Stimulated activated CD4-positive, alpha-beta T cell treated with anti-CD3 and anti-CD28 coated beads, TNF-alpha, amount 100 ng/mL, for 1 hour (primary cell): ENCODE measurements around the gene TP63.

Experiments
- DNase-seq, 3 donors: peaks; one replicate each; pipeline ENCODE4 v3.0.0-alpha.2; 2020; ENCODE audit warnings: low read depth in 3 of 3, low spot score in 1 of 3

TP63 gene

DNA sequence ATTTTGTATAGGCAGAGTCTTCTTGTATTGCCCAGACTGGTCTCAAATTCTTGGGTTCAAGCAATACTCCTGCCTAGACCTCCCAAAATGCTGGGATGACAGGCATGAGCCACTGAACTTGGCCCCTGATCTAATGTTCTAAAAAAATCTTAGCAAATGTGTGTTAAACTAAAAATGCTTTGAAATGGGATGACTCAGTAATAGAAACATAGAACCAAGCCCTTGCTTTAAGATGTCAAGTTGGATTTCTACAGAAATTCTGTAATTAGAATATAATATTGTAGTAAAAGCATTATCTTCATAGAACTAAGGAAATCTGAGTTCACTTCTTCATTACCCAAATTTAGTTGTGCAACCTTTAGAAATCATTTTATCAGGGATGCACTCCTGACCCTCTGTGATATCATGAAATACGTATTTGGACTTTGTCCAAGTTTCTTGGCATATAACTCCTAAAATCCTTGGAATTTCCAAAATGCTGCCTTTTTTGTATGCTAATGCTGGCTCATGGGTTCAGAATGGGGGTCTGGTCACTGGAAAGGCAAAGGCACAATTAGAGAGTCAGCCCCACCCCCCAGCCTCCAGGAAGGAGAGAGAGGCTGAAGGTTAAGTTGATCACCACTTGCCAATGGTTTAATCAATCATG, 217.3 kb downstream of the TP63 start:
- no peak for DNase-seq

GRCh38 chr3:189849262-189849661, 218.1 kb downstream of the TP63 start:
- DNase-seq = no peak

- DNase-seq = no peak
These were observed 220.5 kb downstream of the TP63 start for GRCh38 chr3:189851682-189852081.

DNA sequence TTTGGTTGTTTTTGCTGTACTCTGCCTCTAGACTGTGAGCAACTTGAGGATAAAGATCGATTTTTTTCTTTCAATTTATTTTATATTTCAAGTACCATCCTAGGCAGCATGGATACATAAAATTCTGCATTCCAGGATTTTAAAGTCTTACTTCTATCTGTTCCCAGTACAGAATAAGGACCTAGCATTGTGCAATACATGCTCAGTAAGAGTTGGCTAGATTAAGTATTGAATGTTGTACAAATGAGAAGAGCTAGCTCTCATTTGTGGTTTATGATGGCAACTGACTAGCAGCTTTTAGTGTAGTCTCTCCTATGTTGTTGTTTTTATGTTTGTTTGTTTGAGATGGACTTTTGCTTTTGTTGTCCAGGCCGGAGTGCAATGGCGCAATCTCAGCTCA, 222.7 kb downstream of the TP63 start:
- DNase-seq = no peak

GRCh38 chr3:189860296-189860695, 229.1 kb downstream of the TP63 start:
- no peak for DNase-seq

GRCh38 chr3:189862385-189862998, 231.3 kb downstream of the TP63 start:
- DNase-seq = no peak

- DNase-seq = no peak
These were observed 231.8 kb downstream of the TP63 start for GRCh38 chr3:189863031-189863430.

GRCh38 chr3:189868061-189868460, 236.9 kb downstream of the TP63 start:
- no peak for DNase-seq

DNA sequence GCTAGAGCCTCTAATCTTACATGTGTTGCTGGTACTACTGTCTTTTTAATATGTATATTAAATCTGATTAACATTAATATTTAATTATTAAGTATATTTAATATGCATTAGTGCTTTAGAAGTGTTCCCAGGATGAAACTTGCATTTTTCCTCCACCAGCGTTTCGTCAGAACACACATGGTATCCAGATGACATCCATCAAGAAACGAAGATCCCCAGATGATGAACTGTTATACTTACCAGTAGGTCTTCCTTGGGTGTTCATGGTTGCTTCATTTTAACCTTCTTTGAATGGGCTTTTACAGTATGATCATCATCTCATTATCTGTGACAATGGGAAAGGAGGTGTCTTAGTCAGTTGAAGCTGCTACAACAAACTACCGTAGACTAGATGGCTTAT, 238.0 kb downstream of the TP63 start:
- DNase-seq = no peak

DNA sequence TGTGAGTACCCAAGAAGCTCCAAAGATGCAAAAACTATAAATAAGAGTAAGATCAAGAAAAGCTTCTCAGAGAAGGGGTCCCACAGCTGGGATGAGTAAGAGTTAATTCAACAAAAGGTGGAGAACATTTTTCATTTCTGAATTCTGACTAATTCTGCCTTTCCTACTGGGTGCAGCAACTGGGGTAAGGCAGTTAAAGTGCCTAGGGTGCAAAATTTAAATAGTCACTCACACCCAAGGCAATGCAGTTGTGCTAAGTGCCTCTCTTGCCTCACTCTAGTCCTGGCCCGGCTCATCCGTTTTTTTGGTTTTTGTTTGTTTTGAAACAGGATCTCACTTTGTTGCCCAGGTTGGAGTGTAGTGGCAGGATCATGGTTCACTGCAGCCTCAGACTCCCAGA, 240.2 kb downstream of the TP63 start:
- no peak for DNase-seq

DNA sequence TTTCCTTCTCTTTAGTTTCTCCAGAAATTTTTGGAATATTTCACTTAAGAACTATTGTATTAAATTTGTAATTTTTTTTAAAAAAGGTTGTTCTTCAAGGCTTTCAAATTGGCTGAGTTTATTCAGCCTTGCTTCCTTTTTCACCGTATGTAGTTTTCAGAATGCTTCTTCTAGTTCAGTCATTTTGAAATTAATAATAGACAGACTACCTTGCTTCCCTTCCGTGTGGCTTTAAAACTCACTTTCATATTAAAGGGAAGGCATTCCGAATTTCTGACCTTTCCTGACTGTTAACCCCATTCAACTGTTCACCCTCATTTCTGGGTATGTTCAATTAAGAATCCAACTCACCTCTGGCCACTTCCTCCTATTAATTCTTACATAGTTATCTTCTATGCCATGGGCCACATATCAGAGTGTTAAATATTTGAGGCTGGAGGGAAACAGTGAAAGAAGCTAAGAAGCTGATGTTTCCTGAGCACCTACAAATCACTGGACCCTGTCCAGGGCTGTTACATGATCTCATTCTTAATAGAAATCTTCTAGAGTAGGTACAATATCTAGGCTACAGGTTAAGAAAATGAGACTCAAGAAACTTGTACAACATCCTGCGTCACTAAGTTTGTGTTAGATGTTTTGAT, 252.0 kb downstream of the TP63 start:
- DNase-seq = no peak

- no peak for DNase-seq
These were observed 259.3 kb downstream of the TP63 start for GRCh38 chr3:189890496-189890895.

GRCh38 chr3:189896533-189896932, 265.3 kb downstream of the TP63 start:
- DNase-seq = no peak

DNA sequence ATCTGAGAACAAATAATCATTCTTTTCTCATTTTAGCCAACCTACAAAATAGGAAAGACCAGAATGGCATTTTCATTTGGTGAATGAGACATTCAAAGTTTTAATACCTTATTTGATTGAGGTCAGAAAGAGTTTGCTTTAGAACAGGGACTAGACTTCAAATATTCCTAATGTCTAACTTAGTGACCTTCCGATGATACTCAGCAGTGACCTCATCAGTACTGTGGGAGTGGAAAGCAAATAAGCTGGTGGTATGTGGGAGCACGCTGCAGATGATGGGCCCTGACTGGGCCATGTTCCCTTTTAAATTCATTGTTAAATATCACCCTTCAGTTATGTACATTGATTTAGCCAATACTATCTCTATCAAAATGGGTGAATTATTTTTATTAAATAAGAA, 266.2 kb downstream of the TP63 start:
- no peak for DNase-seq

DNA sequence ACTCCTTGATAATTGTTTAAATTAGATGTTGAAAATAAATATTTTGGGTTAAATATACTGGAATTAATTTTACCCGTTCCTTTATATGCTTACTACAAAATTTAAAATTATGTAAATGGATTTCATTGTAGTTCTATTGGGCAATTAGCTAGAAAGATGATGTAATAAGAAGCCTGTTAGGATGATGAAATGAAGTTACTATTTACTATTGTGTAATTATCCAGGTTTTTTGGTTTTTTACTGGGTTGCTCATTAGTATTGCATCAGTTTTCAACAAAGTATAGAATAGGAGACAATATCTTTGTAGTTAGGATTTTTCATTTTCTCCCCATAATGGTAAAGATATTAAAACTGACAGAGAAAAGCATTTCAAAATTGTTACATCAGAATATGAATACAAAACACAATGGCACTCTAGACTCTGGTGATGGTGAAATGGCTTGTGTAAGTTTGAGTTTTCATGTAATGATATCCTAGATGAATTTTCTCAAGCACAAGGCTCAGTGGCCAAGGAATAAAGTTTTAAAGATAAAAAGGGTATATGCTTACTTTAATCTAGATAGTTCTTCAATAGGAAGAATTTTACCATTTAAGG, 267.5 kb downstream of the TP63 start:
- DNase-seq = no peak

- no peak for DNase-seq
These were observed 268.0 kb downstream of the TP63 start for GRCh38 chr3:189899186-189899585.

- DNase-seq = no peak
These were observed 269.4 kb downstream of the TP63 start for GRCh38 chr3:189900578-189900977.

DNA sequence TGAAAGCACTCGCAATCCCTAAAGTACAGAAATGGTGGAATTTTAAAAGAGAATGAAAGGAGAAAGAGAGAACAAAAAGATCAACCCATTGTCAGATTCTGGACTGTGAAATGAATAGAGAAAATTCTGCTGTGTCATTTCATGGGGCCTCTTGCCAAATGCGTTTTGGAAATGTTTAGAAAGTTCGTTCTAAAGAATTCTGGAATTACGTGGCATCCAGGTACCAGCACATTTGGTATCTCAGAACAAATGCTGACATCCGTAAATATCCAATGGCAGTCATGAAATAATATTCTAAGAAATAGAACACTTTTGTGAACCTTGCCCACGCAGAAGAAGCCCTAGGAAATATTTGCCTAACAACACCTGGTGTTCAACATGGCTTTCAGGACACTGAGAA, 270.3 kb downstream of the TP63 start:
- no peak for DNase-seq

GRCh38 chr3:189902230-189903186, 271.3 kb downstream of the TP63 start:
- DNase-seq = no peak

- DNase-seq = no peak
These were observed 272.5 kb downstream of the TP63 start for GRCh38 chr3:189903562-189904250.

- no peak for DNase-seq
These were observed 276.6 kb downstream of the TP63 start for GRCh38 chr3:189907803-189908202.
